Calu3 (cell line): Measurements from ENCODE around the gene GABRB1. TPM values are rescaled to one million over a fixed set of nuclear protein-coding genes. Genes with fewer than 3 reads are reported as not detected.

Source experiments
- BruUV-seq: library from RNA; stranded (reverse); fragments of 400-500 nt; replicated peaks from 2 replicates; lab custom pipeline; 2021; lab: Mats Ljungman, UMichigan
- CTCF ChIA-PET: fragments of 300-600 bp; sonication (Branson Sonifier 250); formaldehyde crosslinking; loops from one replicate; lab custom pipeline; 2022; ENCODE audit warnings: antibody characterized with exemption; lab: Charles Lee
- DNase-seq: peaks from one replicate; pipeline ENCODE4 v3.0.0; 2022
- H3K27ac Mint-ChIP-seq: one replicate; pipeline ENCODE4 v1.8.0; 2022; ENCODE audit warnings: mixed read lengths; ENCODE audit not compliant: unreplicated experiment
- H3K27me3 Mint-ChIP-seq: one replicate; pipeline ENCODE4 v1.8.0; 2022; ENCODE audit warnings: mixed read lengths; ENCODE audit not compliant: unreplicated experiment
- H3K36me3 Mint-ChIP-seq: one replicate; pipeline ENCODE4 v1.8.0; 2022; ENCODE audit warnings: mild to moderate bottlenecking, moderate library complexity, mixed read lengths; ENCODE audit not compliant: insufficient read depth, unreplicated experiment
- H3K4me1 Mint-ChIP-seq: one replicate; pipeline ENCODE4 v1.8.0; 2022; ENCODE audit warnings: mild to moderate bottlenecking, low read depth, mixed read lengths; ENCODE audit not compliant: unreplicated experiment
- H3K4me3 Mint-ChIP-seq: one replicate; pipeline ENCODE4 v1.8.0; 2022; ENCODE audit warnings: mild to moderate bottlenecking, low read depth, moderate library complexity, mixed read lengths; ENCODE audit not compliant: unreplicated experiment
- H3K9me3 Mint-ChIP-seq: one replicate; pipeline ENCODE4 v1.8.0; 2022; ENCODE audit warnings: low read depth, mixed read lengths; ENCODE audit not compliant: unreplicated experiment
- CTCF ChIP-seq: fragments of 200-600 bp; IDR thresholded peaks from one replicate; pipeline ENCODE4 v1.8.0; 2022; ENCODE audit warnings: antibody characterized with exemption; ENCODE audit not compliant: unreplicated experiment
- intact Hi-C: fragments of 100-400 bp; cut with micrococcal nuclease; formaldehyde crosslinking; loops from one replicate; pipeline ENCODE4 v1.10.0; 2022; ENCODE audit not compliant: unreplicated experiment
- total RNA-seq: library from RNA; stranded (reverse); gene quantifications from 2 replicates; pipeline ENCODE4 v1.2.3, GENCODE V29; 2022

Gene GABRB1
- total RNA-seq, 1 experiment from 2014 or later, result not detected

DNA sequence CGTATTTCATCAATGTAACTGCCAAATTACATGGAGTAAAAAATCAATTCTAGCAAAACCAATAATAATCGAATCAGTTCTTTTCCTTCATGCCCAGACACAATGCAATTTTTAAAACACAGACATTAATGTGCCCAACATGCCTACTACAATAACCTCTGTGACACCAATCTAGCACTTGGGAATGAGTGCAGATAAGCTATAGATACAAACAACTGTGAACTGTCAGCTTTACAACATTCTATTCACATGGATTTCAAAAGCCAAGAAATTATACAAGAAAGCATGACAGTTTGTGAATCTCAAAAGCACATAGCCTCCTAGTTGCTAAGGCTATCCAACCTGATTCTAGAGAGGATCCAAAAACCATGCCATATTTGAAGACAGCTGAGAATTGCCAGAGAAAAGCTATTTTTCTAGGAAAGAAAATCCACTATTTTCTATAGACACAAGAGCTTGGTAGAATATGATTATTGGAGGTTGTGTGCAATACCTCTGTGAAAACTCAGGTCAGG, 351.5 kb downstream of the GABRB1 start:
- no peak for TF ChIP-seq CTCF
- Mint-ChIP-seq H3K27ac (no peak overlapping the region), H3K4me3 (no peak overlapping the region), H3K9me3 (no peaks in the 10 kb centered on the region), H3K4me1 (no peaks in the 10 kb centered on the region), H3K36me3 (no peaks in the 10 kb centered on the region), H3K27me3 (peaks cover 5% of the 10 kb centered on the region)
- BruUV-seq, result no TSS peak
- DNase-seq, result no peak
- intact Hi-C loops, result loop anchor here (5.0 to 10.0 kb wide), 3 partner anchors 182 to 451 kb away; no protein-coding TSS in a partner anchor
- CTCF ChIA-PET, result interaction anchor here (0.6 kb wide), 1 partner anchor 279 kb away, joined by 3 read pairs; no protein-coding TSS in a partner anchor

DNA sequence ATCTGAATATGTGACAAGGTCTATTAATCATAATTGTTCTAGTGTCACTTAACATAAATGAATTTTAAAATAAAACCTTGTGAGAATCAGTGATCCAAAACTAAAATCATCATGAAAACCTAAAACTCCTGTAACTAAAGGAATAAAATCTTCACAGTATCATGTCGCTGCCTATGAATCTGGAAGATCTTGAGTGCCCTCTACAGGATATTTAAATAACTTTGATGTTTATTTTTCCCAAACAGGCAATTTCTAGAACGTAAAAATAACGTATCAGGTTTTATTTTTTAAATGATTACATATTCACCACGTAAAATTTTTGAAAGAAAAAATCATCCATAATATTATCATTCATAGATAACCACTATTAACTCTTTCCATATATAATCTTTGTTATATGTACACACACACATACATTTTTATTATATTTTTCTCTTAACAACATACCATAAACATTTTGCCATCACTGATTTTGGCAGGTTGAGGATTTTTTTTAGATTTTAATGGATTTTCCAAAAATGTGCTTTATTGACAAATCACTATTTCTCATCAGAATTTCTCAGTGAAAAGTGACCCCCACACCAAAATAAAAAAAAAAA, 352.6 kb downstream of the GABRB1 start:
- TF ChIP-seq CTCF, result no peak
- CTCF ChIA-PET, result interaction anchor here (0.6 kb wide), 1 partner anchor 280 kb away, joined by 3 read pairs; no protein-coding TSS in a partner anchor
- intact Hi-C loops, result loop anchor here (2.0 to 10.0 kb wide), 4 partner anchors 181 to 539 kb away; no protein-coding TSS in a partner anchor
- H3K4me1 Mint-ChIP-seq, result no peaks in the 10 kb centered on the region
- no peaks in the 10 kb centered on the region for H3K36me3 Mint-ChIP-seq
- H3K27me3 Mint-ChIP-seq, result peaks cover 9% of the 10 kb centered on the region
- BruUV-seq, result no TSS peak
- no peaks in the 10 kb centered on the region for H3K9me3 Mint-ChIP-seq
- DNase-seq, result no peak
- no peak overlapping the region for H3K4me3 Mint-ChIP-seq
- H3K27ac Mint-ChIP-seq, result no peak overlapping the region

DNA sequence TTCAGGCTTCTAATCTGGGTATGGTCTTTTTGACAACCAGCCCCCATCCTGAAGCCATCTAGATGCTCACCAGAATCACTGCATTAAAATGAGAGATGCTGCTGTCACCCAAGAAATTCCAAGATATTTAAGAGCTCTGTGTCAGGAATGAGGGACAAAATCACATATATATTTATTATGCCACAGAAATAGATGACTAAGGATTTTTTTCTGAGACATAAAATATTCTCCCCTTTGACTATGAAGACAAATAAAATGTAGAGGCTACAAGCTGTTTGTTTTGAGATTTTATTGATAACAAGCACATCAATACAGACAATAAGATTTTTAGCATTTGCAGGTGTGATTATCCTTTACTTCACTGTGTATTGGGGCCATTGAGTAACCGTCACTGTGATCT, 354.8 kb downstream of the GABRB1 start:
- CTCF ChIA-PET, result no interaction called here
- DNase-seq, result no peak
- H3K27me3 Mint-ChIP-seq, result peaks cover 9% of the 10 kb centered on the region
- no peaks in the 10 kb centered on the region for H3K9me3 Mint-ChIP-seq
- H3K27ac Mint-ChIP-seq, result no peak overlapping the region
- H3K4me3 Mint-ChIP-seq, result no peak overlapping the region
- H3K4me1 Mint-ChIP-seq, result no peaks in the 10 kb centered on the region
- intact Hi-C loops, result loop anchor here (10.0 kb wide), 1 partner anchor 179 kb away; no protein-coding TSS in a partner anchor
- no peaks in the 10 kb centered on the region for H3K36me3 Mint-ChIP-seq
- no TSS peak for BruUV-seq
- TF ChIP-seq CTCF, result no peak

- CTCF ChIA-PET, result no interaction called here
- Mint-ChIP-seq H3K9me3 (no peaks in the 10 kb centered on the region), H3K4me3 (no peak overlapping the region), H3K4me1 (no peaks in the 10 kb centered on the region), H3K27ac (no peak overlapping the region), H3K27me3 (peaks cover 9% of the 10 kb centered on the region), H3K36me3 (no peaks in the 10 kb centered on the region)
- no peak for DNase-seq
- no TSS peak for BruUV-seq
- intact Hi-C loops, result loop anchor here (10.0 kb wide), 1 partner anchor 178 kb away; no protein-coding TSS in a partner anchor
- TF ChIP-seq CTCF, result no peak
Observed at GRCh38 chr4:47386561-47387235, 355.3 kb downstream of the GABRB1 start.
